Endothelial cell of umbilical vein (primary cell): ENCODE data around the gene FBXO21. TPM values are rescaled to one million over a fixed set of nuclear protein-coding genes. Genes with fewer than 3 reads are reported as not detected.

Experiments
- BruUV-seq: library from RNA; stranded (reverse); fragments of 400-500 nt; replicated peaks from 2 replicates; lab custom pipeline; 2021; lab: Mats Ljungman, UMichigan
- CTCF ChIA-PET: fragments of 300-600, 350-600 bp; sonication (Branson Sonifier 250); formaldehyde crosslinking; loops from one replicate; lab custom pipeline; 2021; ENCODE audit warnings: antibody characterized with exemption, inconsistent platforms; lab: Charles Lee
- POLR2A ChIA-PET: fragments of 300-600, 350-600 bp; sonication (Branson Sonifier 250); formaldehyde crosslinking; loops from one replicate; lab custom pipeline; 2021; ENCODE audit warnings: antibody characterized with exemption, inconsistent platforms; lab: Charles Lee
- DNase-seq: peaks from one replicate; pipeline ENCODE4 v3.0.0-alpha.2; 2011; ENCODE audit warnings: low read depth, low spot score
- FAIRE-seq: peaks from 2 replicates; lab custom pipeline; 2011; peaks lifted over from hg19 to GRCh38; lab: Jason Lieb, UNC
- H2AFZ ChIP-seq: 2 replicates; pipeline ENCODE4 v1.6.0; 2012; ENCODE audit warnings: low read depth, low read length, control low read depth, inconsistent platforms
- H3K27ac ChIP-seq: 2 replicates; pipeline ENCODE4 v1.5.1; 2011; ENCODE audit warnings: low read depth, mild to moderate bottlenecking, control low read depth, low read length, moderate library complexity; ENCODE audit not compliant: insufficient read depth
- H3K27me3 ChIP-seq, 2 experiments: 2 replicates each; pipeline versions ENCODE4 v1.6.0 to v1.6.1; 2011; ENCODE audit warnings: low read length in 2 of 2, mixed read lengths in 1 of 2; ENCODE audit not compliant: control insufficient read depth in 2 of 2, insufficient read depth in 2 of 2
- H3K36me3 ChIP-seq, 2 experiments: 2 replicates in 1 of 2; 3 replicates in 1 of 2; pipeline ENCODE4 v1.5.1; 2011; ENCODE audit warnings: low read length in 2 of 2, mild to moderate bottlenecking in 1 of 2, moderate library complexity in 1 of 2; ENCODE audit not compliant: control insufficient read depth in 2 of 2, insufficient read depth in 2 of 2; ENCODE audit errors: extremely low read depth in 1 of 2
- H3K4me1 ChIP-seq: 3 replicates; pipeline ENCODE4 v1.5.1; 2011; ENCODE audit warnings: mild to moderate bottlenecking, low read length; ENCODE audit not compliant: control insufficient read depth, insufficient read depth; ENCODE audit errors: extremely low read depth
- H3K4me2 ChIP-seq: 2 replicates; pipeline ENCODE4 v1.6.1; 2011; ENCODE audit warnings: low read length, control low read depth, mixed read lengths; ENCODE audit not compliant: insufficient read depth
- H3K4me3 ChIP-seq, 3 experiments: fragments of 200-600 bp in 1 of 3; sonication (generic), shearing (Covaris generic) in 1 of 3; replicated peaks in 1 of 3; 2 replicates each; pipeline ENCODE4 v1.5.1; 2011 to 2016; ENCODE audit warnings: control low read depth in 3 of 3, low read length in 3 of 3, mild to moderate bottlenecking in 2 of 3, inconsistent platforms in 1 of 3, low read depth in 1 of 3, moderate library complexity in 1 of 3; ENCODE audit not compliant: insufficient read depth in 1 of 3
- H3K79me2 ChIP-seq: 2 replicates; pipeline ENCODE4 v1.6.0; 2012; ENCODE audit warnings: low read length, inconsistent platforms; ENCODE audit not compliant: control insufficient read depth, insufficient read depth
- H3K9ac ChIP-seq: replicated peaks from 2 replicates; pipeline ENCODE3; 2011; ENCODE audit warnings: low read length, control low read depth; ENCODE audit not compliant: insufficient read depth; ENCODE audit errors: extremely low read depth
- H3K9me1 ChIP-seq: replicated peaks from 3 replicates; pipeline ENCODE4 v1.6.0; 2011; ENCODE audit warnings: mild to moderate bottlenecking, low read length; ENCODE audit not compliant: control insufficient read depth, insufficient read depth; ENCODE audit errors: extremely low read depth
- H3K9me3 ChIP-seq: replicated peaks from 2 replicates; pipeline ENCODE4 v1.5.1; 2012; ENCODE audit warnings: low read length, inconsistent platforms; ENCODE audit not compliant: control insufficient read depth, insufficient read depth
- H4K20me1 ChIP-seq: replicated peaks from 2 replicates; pipeline ENCODE3; 2011; ENCODE audit warnings: mild to moderate bottlenecking, low read length; ENCODE audit not compliant: control insufficient read depth, insufficient read depth; ENCODE audit errors: extremely low read depth
- EZH2 ChIP-seq: IDR thresholded peaks from 2 replicates; pipeline ENCODE4 v1.6.1; 2012; ENCODE audit warnings: borderline replicate concordance, low read depth, mild to moderate bottlenecking, moderate library complexity, low read length, inconsistent platforms; ENCODE audit not compliant: severe bottlenecking
- FOS ChIP-seq: IDR thresholded peaks from 2 replicates; pipeline ENCODE4 v1.6.1; 2011; ENCODE audit warnings: mild to moderate bottlenecking, low read length, moderate library complexity, borderline replicate concordance; ENCODE audit not compliant: insufficient read depth
- GATA2 ChIP-seq: IDR thresholded peaks from 2 replicates; pipeline ENCODE4 v1.7.0; 2011; ENCODE audit warnings: low read depth, mild to moderate bottlenecking, moderate library complexity, mixed read lengths, low read length; ENCODE audit not compliant: insufficient read length, insufficient read depth
- JUN ChIP-seq: IDR thresholded peaks from 2 replicates; pipeline ENCODE4 v1.6.1; 2011; ENCODE audit warnings: borderline replicate concordance, low read depth; ENCODE audit not compliant: insufficient read length, insufficient read depth
- MYC ChIP-seq: IDR thresholded peaks from one replicate; pipeline ENCODE4 v1.6.1; 2011; ENCODE audit warnings: mild to moderate bottlenecking, low read depth, low read length
- POLR2A ChIP-seq: IDR thresholded peaks from 2 replicates; pipeline ENCODE4 v1.6.1; 2012; ENCODE audit warnings: low read depth, mild to moderate bottlenecking, control low read depth, low read length
- POLR2AphosphoS5 ChIP-seq: IDR thresholded peaks from 2 replicates; pipeline ENCODE4 v1.6.1; 2012; ENCODE audit warnings: low read depth, mild to moderate bottlenecking, control low read depth, low read length, moderate library complexity; ENCODE audit not compliant: insufficient read depth
- dilution Hi-C: fragments of 300-500 bp; cut with MboI; formaldehyde crosslinking; loops from one replicate; pipeline ENCODE4 v1.15.0; 2019; ENCODE audit warnings: low sequenced_read_pairs; ENCODE audit not compliant: extremely low pct_ligation_motif_present
- intact Hi-C: fragments of 100-400 bp; cut with micrococcal nuclease; formaldehyde crosslinking; loops from one replicate; pipeline ENCODE4 v1.10.0; 2022
- polyA plus RNA-seq, 4 experiments: library from polyadenylated mRNA; depleted of rRNA in 3 of 4; stranded (reverse) in 3 of 4; unstranded in 1 of 4; fragments of >200 nt; gene quantifications; 2 replicates each; pipeline versions ENCODE4 v1.2.1 to v1.2.3, GENCODE V29; 2011 to 2012; ENCODE audit warnings: missing spikeins in 1 of 4
- total RNA-seq: library from RNA; stranded (reverse); gene quantifications from 2 replicates; pipeline ENCODE4 v1.2.3, GENCODE V29; 2021
- TF ChIP-seq, protein P1 (sequence below), 2 donors: IDR thresholded peaks; 1 replicate in 1 of 2; 2 replicates in 1 of 2; pipeline ENCODE4 v1.5.1; 2011; ENCODE audit warnings: low read length in 2 of 2, mild to moderate bottlenecking in 2 of 2, moderate library complexity in 2 of 2, control low read depth in 1 of 2, inconsistent platforms in 1 of 2, low read depth in 1 of 2; ENCODE audit not compliant: insufficient read depth in 1 of 2; ENCODE audit errors: extremely low read depth in 1 of 2
- TF ChIP-seq, protein P2 (sequence below): IDR thresholded peaks from 2 replicates; pipeline ENCODE4 v1.6.1; 2011; ENCODE audit not compliant: insufficient read depth, insufficient read length

FBXO21 gene
- total and polyA plus RNA-seq, 2 donors (not counting 3 experiments of a cell fraction or from before 2014, with no cell fraction given) = 41.6 to 66.7 TPM

DNA sequence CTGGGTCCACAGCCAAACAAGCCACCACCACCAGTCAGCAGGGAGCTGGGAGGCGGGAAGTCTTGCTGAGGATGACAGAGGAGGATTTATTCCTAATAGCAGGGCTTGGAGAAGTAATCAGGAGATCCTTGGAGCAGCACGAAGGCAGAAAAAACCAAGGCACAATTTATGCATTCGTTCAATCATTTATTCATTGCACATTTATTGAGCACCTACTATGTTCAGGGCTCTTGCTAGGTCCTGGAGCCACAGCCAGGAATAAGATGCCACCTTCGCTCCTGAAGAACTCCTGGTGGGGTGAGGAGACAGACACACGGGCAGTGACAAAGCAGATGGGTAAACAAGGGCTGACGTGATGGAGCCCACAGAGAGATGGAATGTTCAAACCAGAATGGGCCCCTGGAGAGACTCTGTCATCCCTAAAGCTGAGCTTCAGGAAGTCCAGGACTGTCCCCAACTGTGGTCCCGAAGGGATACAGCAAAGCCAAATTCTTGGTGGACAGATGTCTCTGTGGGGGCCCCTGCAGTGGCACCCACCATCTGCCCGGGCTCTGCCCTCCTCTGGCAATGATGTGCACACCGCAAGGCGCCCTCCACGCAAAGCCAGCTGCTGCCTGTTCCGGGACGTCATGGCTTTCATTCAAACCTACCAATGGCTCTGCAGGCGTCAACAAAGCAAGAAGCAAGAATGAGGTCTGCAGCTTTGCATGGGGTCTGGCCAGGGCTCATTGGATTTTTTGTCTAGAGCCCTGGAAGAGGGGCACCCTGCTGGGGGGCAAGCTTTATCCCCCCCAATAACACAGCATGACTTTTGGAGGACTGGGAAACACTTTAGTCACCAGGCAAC is 88.1 kb downstream of the FBXO21 start:
- FAIRE-seq (no peak), DNase-seq (no peak)
- H3K9me1 ChIP-seq = no peaks in the 10 kb centered on the region
- H3K4me1 ChIP-seq = no peaks in the 10 kb centered on the region
- H3K79me2 ChIP-seq = no peaks in the 10 kb centered on the region
- no peak overlapping the region for H3K4me2 ChIP-seq
- TF ChIP-seq, protein P1, sequence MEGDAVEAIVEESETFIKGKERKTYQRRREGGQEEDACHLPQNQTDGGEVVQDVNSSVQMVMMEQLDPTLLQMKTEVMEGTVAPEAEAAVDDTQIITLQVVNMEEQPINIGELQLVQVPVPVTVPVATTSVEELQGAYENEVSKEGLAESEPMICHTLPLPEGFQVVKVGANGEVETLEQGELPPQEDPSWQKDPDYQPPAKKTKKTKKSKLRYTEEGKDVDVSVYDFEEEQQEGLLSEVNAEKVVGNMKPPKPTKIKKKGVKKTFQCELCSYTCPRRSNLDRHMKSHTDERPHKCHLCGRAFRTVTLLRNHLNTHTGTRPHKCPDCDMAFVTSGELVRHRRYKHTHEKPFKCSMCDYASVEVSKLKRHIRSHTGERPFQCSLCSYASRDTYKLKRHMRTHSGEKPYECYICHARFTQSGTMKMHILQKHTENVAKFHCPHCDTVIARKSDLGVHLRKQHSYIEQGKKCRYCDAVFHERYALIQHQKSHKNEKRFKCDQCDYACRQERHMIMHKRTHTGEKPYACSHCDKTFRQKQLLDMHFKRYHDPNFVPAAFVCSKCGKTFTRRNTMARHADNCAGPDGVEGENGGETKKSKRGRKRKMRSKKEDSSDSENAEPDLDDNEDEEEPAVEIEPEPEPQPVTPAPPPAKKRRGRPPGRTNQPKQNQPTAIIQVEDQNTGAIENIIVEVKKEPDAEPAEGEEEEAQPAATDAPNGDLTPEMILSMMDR (IDR thresholded peaks at IDR 0.05; ENCODE audit: extremely low read depth in 1 of 2, insufficient read depth in 1 of 2, low read depth in 1 of 2, low read length in 2 of 2) = no peak
- TF ChIP-seq, protein P2, sequence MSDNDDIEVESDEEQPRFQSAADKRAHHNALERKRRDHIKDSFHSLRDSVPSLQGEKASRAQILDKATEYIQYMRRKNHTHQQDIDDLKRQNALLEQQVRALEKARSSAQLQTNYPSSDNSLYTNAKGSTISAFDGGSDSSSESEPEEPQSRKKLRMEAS = no peak
- no peak for TF ChIP-seq JUN
- TF ChIP-seq FOS = no peak
- no peak for TF ChIP-seq GATA2
- no peak for TF ChIP-seq EZH2
- no peak for TF ChIP-seq POLR2A
- no peak for TF ChIP-seq POLR2AphosphoS5
- TF ChIP-seq MYC = no peak
- H4K20me1 ChIP-seq = no peaks in the 10 kb centered on the region
- H3K36me3 ChIP-seq = no peaks in the 10 kb centered on the region
- CTCF ChIA-PET = interaction anchor here (0.6 to 2.0 kb wide), 4 partner anchors 9 to 34 kb away, joined by 3 to 7 read pairs (median 4); no protein-coding TSS in a partner anchor
- no peak overlapping the region for H3K27ac ChIP-seq
- H3K27me3 ChIP-seq = peaks cover 26 to 42% of the 10 kb centered on the region in 2 experiments
- no peaks in the 10 kb centered on the region for H3K9me3 ChIP-seq
- dilution Hi-C loops (no loop called here), intact Hi-C loops (loop anchor here (2.0 kb wide), 1 partner anchor 77 kb away; no protein-coding TSS in a partner anchor)
- no peak overlapping the region for H3K9ac ChIP-seq
- no peak overlapping the region for H3K4me3 ChIP-seq
- no peak overlapping the region for H2AFZ ChIP-seq
- POLR2A ChIA-PET = no interaction called here
- no TSS peak for BruUV-seq
